OCI-LY1 (cell line): Measurements from ENCODE around the gene COTL1.

Source experiments
- H2AFZ ChIP-seq: fragments of 200-600 bp; sonication (generic), shearing (Covaris generic); 2 replicates; pipeline ENCODE4 v1.6.0; 2014; ENCODE audit warnings: antibody characterized with exemption, mild to moderate bottlenecking, low read length
- H3F3A ChIP-seq: fragments of 200-600 bp; sonication (generic), shearing (Covaris generic); 2 replicates; pipeline ENCODE4 v1.6.0; 2014; ENCODE audit warnings: mild to moderate bottlenecking, antibody characterized with exemption, low read length, moderate library complexity; ENCODE audit not compliant: insufficient read depth
- H3K27ac ChIP-seq: fragments of 200-600 bp; sonication (generic); 2 replicates; pipeline ENCODE4 v1.5.1; 2014; ENCODE audit warnings: low read length, mixed run types, mild to moderate bottlenecking, low read depth; ENCODE audit not compliant: poor library complexity, severe bottlenecking
- H3K27me3 ChIP-seq: fragments of 200-600 bp; sonication (generic); 2 replicates; pipeline ENCODE4 v1.6.0; 2014; ENCODE audit warnings: antibody characterized with exemption, mild to moderate bottlenecking, low read length, moderate library complexity; ENCODE audit not compliant: insufficient read depth
- H3K36me3 ChIP-seq: fragments of 200-600 bp; sonication (generic); 2 replicates; pipeline ENCODE4 v1.6.1; 2014; ENCODE audit warnings: mild to moderate bottlenecking, antibody characterized with exemption, low read length, moderate library complexity, mixed read lengths; ENCODE audit not compliant: insufficient read depth
- H3K4me1 ChIP-seq: fragments of 200-600 bp; sonication (generic); 2 replicates; pipeline ENCODE4 v1.5.1; 2014; ENCODE audit warnings: mild to moderate bottlenecking, low read length, moderate library complexity; ENCODE audit not compliant: insufficient read depth, severe bottlenecking
- H3K4me2 ChIP-seq: fragments of 200-600 bp; sonication (generic), shearing (Covaris generic); 2 replicates; pipeline ENCODE4 v1.6.1; 2014; ENCODE audit warnings: low read length
- H3K4me3 ChIP-seq: fragments of 200-600 bp; sonication (generic); 2 replicates; pipeline ENCODE4 v1.5.1; 2014; ENCODE audit warnings: low read length, low read depth, mild to moderate bottlenecking, mixed read lengths; ENCODE audit not compliant: poor library complexity, severe bottlenecking
- H3K79me2 ChIP-seq: fragments of 200-600 bp; shearing (Covaris generic); 2 replicates; pipeline ENCODE4 v1.6.1; 2016; ENCODE audit warnings: mixed run types, low read length, mixed read lengths; ENCODE audit not compliant: insufficient read depth
- H3K9ac ChIP-seq: fragments of 200-600 bp; sonication (generic), shearing (Covaris generic); 2 replicates; pipeline ENCODE4 v1.6.1; 2014; ENCODE audit warnings: mild to moderate bottlenecking, low read length, mixed read lengths
- H3K9me2 ChIP-seq: fragments of 200-600 bp; sonication (generic), shearing (Covaris generic); 2 replicates; pipeline ENCODE4 v1.6.1; 2014; ENCODE audit warnings: low read depth, mild to moderate bottlenecking, low read length, mixed read lengths
- H3K9me3 ChIP-seq: fragments of 200-600 bp; shearing (Covaris generic); 2 replicates; pipeline ENCODE4 v1.6.1; 2014; ENCODE audit warnings: low read length, mixed read lengths
- H4K20me1 ChIP-seq: fragments of 200-600 bp; sonication (generic), shearing (Covaris generic); 2 replicates; pipeline ENCODE4 v1.6.0; 2016; ENCODE audit warnings: mild to moderate bottlenecking, low read length; ENCODE audit not compliant: insufficient read depth
- CTCF ChIP-seq: fragments of 200-600 bp; sonication (generic), shearing (Covaris generic); IDR thresholded peaks from 2 replicates; pipeline ENCODE4 v1.5.1; 2017; ENCODE audit warnings: mild to moderate bottlenecking, antibody characterized with exemption, low read length, moderate library complexity, mixed read lengths
- EZH2 ChIP-seq: fragments of 200-600 bp; sonication (generic), shearing (Covaris generic); IDR thresholded peaks from 2 replicates; pipeline ENCODE4 v1.8.0; 2017; ENCODE audit warnings: borderline replicate concordance, mixed run types, mild to moderate bottlenecking, antibody characterized with exemption, low read length, moderate library complexity, mixed read lengths

The COTL1 gene

GRCh38 chr16:84617041-84617790, 662 bp downstream of the COTL1 start:
- Histone ChIP-seq H3K9me3 (no peaks in the 10 kb centered on the region), H3K9ac (peak overlapping the region; percentile 95), H3K9me2 (no peaks in the 10 kb centered on the region), H3K4me3 (peak overlapping the region; percentile 98), H2AFZ (no peak overlapping the region), H3K27ac (peak overlapping the region; percentile 76), H3F3A (no peaks in the 10 kb centered on the region), H3K27me3 (no peaks in the 10 kb centered on the region), H3K4me2 (peak overlapping the region; percentile 79), H3K4me1 (peaks cover 49% of the 10 kb centered on the region), H3K36me3 (peaks cover 51% of the 10 kb centered on the region), H4K20me1 (no peaks in the 10 kb centered on the region), H3K79me2 (peaks cover 44% of the 10 kb centered on the region)
- TF ChIP-seq EZH2 (no peak), CTCF (no peak)

GRCh38 chr16:84616515-84616914, 1.4 kb downstream of the COTL1 start:
- Histone ChIP-seq H3K4me1 (peaks cover 47% of the 10 kb centered on the region), H3K79me2 (peaks cover 51% of the 10 kb centered on the region), H3K4me2 (peak overlapping the region; percentile 79), H3K27ac (peak overlapping the region; percentile 76), H3K9me2 (no peaks in the 10 kb centered on the region), H3K27me3 (no peaks in the 10 kb centered on the region), H2AFZ (no peak overlapping the region), H3K9me3 (no peaks in the 10 kb centered on the region), H3K4me3 (peak overlapping the region; percentile 98), H4K20me1 (no peaks in the 10 kb centered on the region), H3K9ac (peak overlapping the region; percentile 95), H3F3A (no peaks in the 10 kb centered on the region), H3K36me3 (peaks cover 58% of the 10 kb centered on the region)
- TF ChIP-seq EZH2 (no peak), CTCF (no peak)

GRCh38 chr16:84614968-84615813, 2.7 kb downstream of the COTL1 start:
- Histone ChIP-seq H3F3A (no peaks in the 10 kb centered on the region), H3K9me2 (no peaks in the 10 kb centered on the region), H3K27me3 (no peaks in the 10 kb centered on the region), H3K9me3 (no peaks in the 10 kb centered on the region), H3K79me2 (peaks cover 64% of the 10 kb centered on the region), H3K9ac (peak overlapping the region; percentile 95), H4K20me1 (no peaks in the 10 kb centered on the region), H2AFZ (no peak overlapping the region), H3K4me3 (peak overlapping the region; percentile 98), H3K4me1 (peaks cover 43% of the 10 kb centered on the region), H3K4me2 (peak overlapping the region; percentile 79), H3K27ac (peak overlapping the region; percentile 76), H3K36me3 (peaks cover 71% of the 10 kb centered on the region)
- TF ChIP-seq EZH2 (no peak), CTCF (no peak)
